Islet precursor cell (in vitro differentiated cells): Measurements from ENCODE around the gene SGTB.
"Not testable (repeated sequence)": the region's sequence is repeated elsewhere in the genome, so short reads cannot be mapped to it uniquely, and the experiment has no call there.

Experiments used
- DNase-seq: peaks from one replicate; pipeline ENCODE4 v3.0.0-alpha.2; 2018

The SGTB gene

DNA sequence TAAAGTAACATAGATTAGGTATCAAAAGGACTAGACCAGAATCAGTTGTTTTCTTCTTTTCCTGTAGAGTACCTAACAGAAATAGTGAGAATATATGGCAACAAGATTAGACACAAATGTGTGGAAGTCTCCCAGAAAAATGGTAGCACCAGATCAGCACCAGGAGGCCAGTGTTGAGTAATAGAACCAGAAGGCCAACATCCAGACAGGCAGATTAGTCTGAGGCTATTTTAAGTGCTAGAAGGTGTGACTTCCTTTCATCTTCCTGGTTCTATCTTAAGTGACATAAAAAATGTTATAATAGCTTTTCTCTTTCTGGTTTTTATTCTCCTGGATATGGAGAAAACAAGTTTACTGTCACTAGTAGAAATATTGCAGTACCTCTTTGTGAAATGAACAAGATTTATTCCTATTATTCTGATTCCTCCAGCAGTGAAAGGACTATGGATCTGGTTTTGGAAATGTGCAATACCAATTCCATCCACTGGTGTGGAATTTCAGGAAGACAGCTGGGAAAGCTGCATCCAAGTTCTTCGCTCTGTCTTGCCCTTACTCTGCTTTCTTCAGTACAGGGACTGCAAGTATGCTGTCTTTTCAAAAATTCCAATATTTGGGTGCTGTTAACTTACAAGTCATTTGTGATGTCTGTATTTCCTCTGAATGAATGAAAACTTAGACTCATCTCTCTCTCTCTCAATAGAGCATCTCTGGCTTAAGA is 57.9 kb downstream of the SGTB start:
- DNase-seq, result peak; percentile 68

GRCh38 chr5:65654713-65655112 is 67.2 kb downstream of the SGTB start:
- DNase-seq, result no peak

GRCh38 chr5:65651144-65651543 is 70.8 kb downstream of the SGTB start:
- no peak for DNase-seq

DNA sequence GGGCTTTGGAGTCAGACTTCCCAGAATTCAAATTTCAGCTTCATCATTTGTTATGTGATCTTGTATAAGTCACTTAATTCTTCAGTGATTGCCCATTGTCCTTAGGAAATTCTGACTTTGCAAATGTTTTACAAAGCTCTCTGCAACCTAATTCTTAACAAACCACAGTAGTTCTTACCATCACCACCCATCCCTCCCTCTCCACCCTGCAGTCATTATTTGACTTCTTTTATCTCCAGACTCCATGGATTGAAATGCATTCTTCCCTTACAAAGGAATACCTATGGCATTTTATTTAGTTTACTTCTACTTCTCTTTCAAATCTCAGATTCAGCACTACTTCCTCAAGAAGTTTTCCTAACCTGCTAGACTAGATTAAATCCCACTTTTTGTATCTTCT is 74.0 kb downstream of the SGTB start:
- no peak for DNase-seq

- DNase-seq, result no peak
Measured at GRCh38 chr5:65646938-65647337, 75.0 kb downstream of the SGTB start.

- no peak for DNase-seq
Measured at GRCh38 chr5:65640240-65640639, 81.7 kb downstream of the SGTB start.

GRCh38 chr5:65630981-65631380 is 90.9 kb downstream of the SGTB start:
- no peak for DNase-seq

- no peak for DNase-seq
Measured at GRCh38 chr5:65625743-65626142, 96.2 kb downstream of the SGTB start.

DNA sequence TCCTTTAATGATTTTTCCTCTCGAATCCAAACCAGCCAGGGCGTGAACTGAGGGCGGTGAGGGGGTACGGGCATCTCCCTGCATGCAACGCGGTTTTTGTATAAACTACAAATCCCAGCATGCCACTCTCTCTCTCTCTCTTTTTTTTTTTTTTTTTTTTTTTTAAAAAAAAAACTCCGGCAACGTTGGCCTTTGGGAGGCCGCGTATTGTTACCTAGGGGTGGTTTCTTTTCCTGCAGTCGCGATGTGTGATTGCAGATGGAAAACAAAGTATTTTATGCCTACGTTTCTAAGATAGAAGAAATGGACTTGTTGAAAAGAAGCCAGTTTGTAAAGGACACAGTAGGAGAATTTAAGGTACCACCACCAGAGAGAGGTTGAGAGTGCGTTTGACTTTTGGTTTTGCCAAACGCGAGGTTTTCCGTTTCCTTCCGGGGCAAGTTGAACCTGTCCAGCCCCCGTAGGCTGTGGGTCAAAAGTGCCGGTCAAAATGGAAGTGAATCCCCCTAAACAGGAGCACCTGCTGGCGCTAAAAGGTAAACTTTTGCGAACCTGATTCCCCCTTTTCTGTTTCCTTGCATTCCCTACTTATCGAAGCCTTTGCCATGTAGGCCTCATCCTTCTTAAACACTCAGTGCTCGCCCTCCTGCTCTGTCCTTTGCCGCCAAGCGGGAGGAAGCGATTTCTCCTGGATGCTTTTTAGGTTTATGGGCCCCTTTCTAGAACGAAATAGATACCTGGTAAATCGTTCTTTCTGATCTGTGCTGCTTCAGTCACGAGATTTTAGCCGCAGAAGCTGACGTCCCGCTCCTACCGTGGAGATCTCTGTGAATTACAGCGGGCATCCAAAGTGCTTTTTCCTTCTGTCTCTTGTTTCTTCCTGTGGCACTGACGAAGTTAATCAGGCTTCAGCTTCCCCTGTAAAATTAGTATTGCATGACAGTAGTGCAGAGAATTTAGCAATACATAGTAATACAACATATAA is 97.0 kb downstream of the SGTB start, which contains the start of the genes SHLD3 and TRAPPC13:
TSS of gene SHLD3 (plus strand) at position 457 of the 985 bp plus-strand sequence. CDS start 4,561 bp downstream, outside the sequence.
TSS of gene TRAPPC13 (plus strand) at position 457 of the 985 bp plus-strand sequence. CDS start at position 491, 34 bp downstream.
- peak; percentile 87 for DNase-seq

DNA sequence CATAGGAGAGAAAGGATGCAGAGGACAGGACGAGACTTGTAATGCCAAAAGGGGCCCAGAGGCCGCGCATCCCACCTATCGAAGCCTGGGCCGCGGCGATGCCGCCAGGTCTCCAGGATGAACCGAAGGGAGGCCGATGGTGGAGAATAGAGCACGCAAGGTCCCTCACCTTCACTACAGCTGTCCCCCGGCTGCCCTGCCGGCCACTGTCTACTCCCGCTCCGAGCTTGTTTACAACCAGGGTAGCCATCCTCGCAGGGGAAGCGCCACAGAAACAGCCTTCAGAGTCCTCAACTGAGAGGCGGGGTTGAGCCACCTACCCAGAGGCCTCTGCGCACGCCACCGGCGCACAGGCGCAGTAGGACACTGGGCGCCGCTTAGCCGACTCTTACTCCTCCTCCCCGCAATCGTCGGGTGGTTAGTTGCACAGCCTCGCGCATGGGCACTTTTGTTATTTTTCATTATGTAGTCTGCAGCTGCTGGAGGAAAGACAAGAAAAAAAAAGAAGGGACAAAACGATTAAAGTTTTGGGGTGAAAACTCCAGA is 97.8 kb downstream of the SGTB start, which contains the start of gene TRIM23:
TSS of gene TRIM23 (minus strand) at position 309 of the 546 bp plus-strand sequence. CDS start at position 250, 59 bp downstream.
- DNase-seq, result peak; percentile 96

DNA sequence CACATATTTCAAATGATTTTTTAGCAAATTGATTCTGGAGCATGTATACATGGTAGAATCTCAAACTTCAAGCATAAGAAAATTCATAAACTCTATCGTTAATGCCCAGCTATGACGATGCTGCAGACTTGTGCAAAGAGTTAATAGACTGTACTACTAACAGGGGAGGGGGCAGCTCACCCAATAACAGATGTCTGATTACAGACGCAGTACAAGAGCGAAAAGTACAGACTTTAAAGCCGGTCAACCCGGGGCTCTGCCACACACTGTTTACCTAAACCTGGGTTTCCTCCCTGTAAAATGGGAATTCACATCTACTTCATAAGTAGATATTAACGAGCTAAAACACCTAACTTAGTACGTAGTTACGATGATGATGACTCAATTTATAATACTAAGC is 98.4 kb downstream of the SGTB start:
- no peak for DNase-seq

- not testable (repeated sequence) for DNase-seq
Measured at GRCh38 chr5:65621961-65622360, 99.9 kb downstream of the SGTB start.

GRCh38 chr5:65620021-65620420 is 101.9 kb downstream of the SGTB start:
- no peak for DNase-seq
